ENCODE data around the gene SHMT2. TPM values are rescaled to one million over a fixed set of nuclear protein-coding genes. Genes with fewer than 3 reads are reported as not detected.

The SHMT2 gene
- total and polyA plus RNA-seq, 2 donors (not counting 3 experiments of a cell fraction or from before 2014, with no cell fraction given) = 155 to 243 TPM

GRCh38 chr12:57216921-57217879 is 12.3 kb upstream of the SHMT2 start:
- Histone ChIP-seq H4K20me1 (replicated peaks; ENCODE audit: control insufficient read depth, extremely low read depth, insufficient read depth, low read length) (no peaks in the 10 kb centered on the region), H3K9me1 (replicated peaks; ENCODE audit: control insufficient read depth, extremely low read depth, insufficient read depth, low read length) (no peaks in the 10 kb centered on the region), H3K9ac (replicated peaks; ENCODE audit: extremely low read depth, insufficient read depth, low read length) (no peak overlapping the region), H3K9me3 (replicated peaks; ENCODE audit: control insufficient read depth, insufficient read depth, low read length) (no peaks in the 10 kb centered on the region), H3K27ac (ENCODE audit: insufficient read depth, low read depth, low read length) (no peak overlapping the region), H2AFZ (ENCODE audit: low read depth, low read length) (no peak overlapping the region), H3K27me3 (ENCODE audit: control insufficient read depth in 2 of 2, insufficient read depth in 2 of 2, low read length in 2 of 2) (peaks cover 72 to 77% of the 10 kb centered on the region in 2 experiments), H3K4me3 (replicated peaks in 1 of 3; ENCODE audit: insufficient read depth in 1 of 3, low read depth in 1 of 3, low read length in 3 of 3) (peak overlapping the region in 1 of 3 experiments; percentile 22), H3K36me3 (ENCODE audit: control insufficient read depth in 2 of 2, extremely low read depth in 1 of 2, insufficient read depth in 2 of 2, low read length in 2 of 2) (no peaks in the 10 kb centered on the region), H3K79me2 (ENCODE audit: control insufficient read depth, insufficient read depth, low read length) (no peaks in the 10 kb centered on the region), H3K4me2 (ENCODE audit: insufficient read depth, low read length) (no peak overlapping the region), H3K4me1 (ENCODE audit: control insufficient read depth, extremely low read depth, insufficient read depth, low read length) (peaks cover 2% of the 10 kb centered on the region)
- no TSS peak for BruUV-seq (replicated peaks)
- TF ChIP-seq CTCF (IDR thresholded peaks at IDR 0.05; ENCODE audit: extremely low read depth in 1 of 2, insufficient read depth in 1 of 2, low read depth in 1 of 2, low read length in 2 of 2) (no peak), EZH2 (IDR thresholded peaks at IDR 0.05; ENCODE audit: borderline replicate concordance, low read depth, low read length, severe bottlenecking) (peak; percentile 95)
- intact Hi-C loops (cut with micrococcal nuclease) (no loop called here), dilution Hi-C loops (cut with MboI; ENCODE audit: extremely low pct_ligation_motif_present, low sequenced_read_pairs) (no loop called here)
- ChIA-PET CTCF (interaction anchor here (1.1 to 4.1 kb wide), 3 partner anchors 12 to 242 kb away, joined by 3 to 60 read pairs (median 10); partner anchors contain the start of genes GLI1 and SHMT2), POLR2A (no interaction called here)
- FAIRE-seq (no peak), DNase-seq (ENCODE audit: low read depth, low spot score) (no peak)
